Right lung (tissue), 5 donors: ENCODE measurements around the gene SHROOM3. TPM values are rescaled to one million over a fixed set of nuclear protein-coding genes. Genes with fewer than 3 reads are reported as not detected.
"Not testable (repeated sequence)": the region's sequence is repeated elsewhere in the genome, so short reads cannot be mapped to it uniquely, and the experiment has no call there.

ENCODE experiments used
- DNase-seq, 2 donors: peaks; one replicate each; pipeline ENCODE4 v3.0.0-alpha.2; 2013
- polyA plus RNA-seq, 5 donors: library from polyadenylated mRNA; unstranded; fragments of 120-200 nt; gene quantifications; one replicate each; pipeline versions ENCODE4 v1.2.1 to v1.2.3, GENCODE V29; 2013; ENCODE audit warnings: inconsistent platforms in 1 of 5, low replicate concordance in 1 of 5; ENCODE audit not compliant: insufficient read length in 5 of 5, insufficient read depth in 1 of 5

SHROOM3 gene
- polyA plus RNA-seq, 5 donors = 11.7 to 21.6 (median 14.5) TPM

- no peak for DNase-seq
These were observed 7.8 kb downstream of the SHROOM3 start for GRCh38 chr4:76442807-76443206.

GRCh38 chr4:76443376-76443775 is 8.3 kb downstream of the SHROOM3 start:
- no peak for DNase-seq

- no peak for DNase-seq
These were observed 10.9 kb downstream of the SHROOM3 start for GRCh38 chr4:76445911-76446310.

GRCh38 chr4:76447393-76447851 is 12.4 kb downstream of the SHROOM3 start:
- DNase-seq = no peak

- DNase-seq = no peak
These were observed 13.2 kb downstream of the SHROOM3 start for GRCh38 chr4:76448211-76448610.

GRCh38 chr4:76449362-76449767 is 14.3 kb downstream of the SHROOM3 start:
- no peak for DNase-seq

GRCh38 chr4:76449833-76450232 is 14.8 kb downstream of the SHROOM3 start:
- DNase-seq = no peak

- DNase-seq = no peak
These were observed 18.2 kb downstream of the SHROOM3 start for GRCh38 chr4:76453232-76453631.

- not testable (repeated sequence) for DNase-seq
These were observed 19.0 kb downstream of the SHROOM3 start for GRCh38 chr4:76454073-76454472.

GRCh38 chr4:76457885-76458284 is 22.9 kb downstream of the SHROOM3 start:
- no peak for DNase-seq

- DNase-seq = no peak
These were observed 23.3 kb downstream of the SHROOM3 start for GRCh38 chr4:76458297-76458696.

- DNase-seq = no peak
These were observed 23.8 kb downstream of the SHROOM3 start for GRCh38 chr4:76458825-76459224.

GRCh38 chr4:76459291-76459723 is 24.3 kb downstream of the SHROOM3 start:
- DNase-seq = no peak

GRCh38 chr4:76463568-76463967 is 28.5 kb downstream of the SHROOM3 start:
- no peak for DNase-seq

- DNase-seq = no peak
These were observed 35.0 kb downstream of the SHROOM3 start for GRCh38 chr4:76470064-76470463.

- no peak for DNase-seq
These were observed 35.5 kb downstream of the SHROOM3 start for GRCh38 chr4:76470532-76470931.

GRCh38 chr4:76476571-76476970 is 41.5 kb downstream of the SHROOM3 start:
- no peak for DNase-seq

- no peak for DNase-seq
These were observed 49.6 kb downstream of the SHROOM3 start for GRCh38 chr4:76484654-76485053.

- DNase-seq = no peak
These were observed 50.4 kb downstream of the SHROOM3 start for GRCh38 chr4:76485450-76485849.

- no peak for DNase-seq
These were observed 51.7 kb downstream of the SHROOM3 start for GRCh38 chr4:76486588-76487276.

- no peak for DNase-seq
These were observed 52.6 kb downstream of the SHROOM3 start for GRCh38 chr4:76487621-76488020.

GRCh38 chr4:76488455-76488854 is 53.4 kb downstream of the SHROOM3 start:
- no peak for DNase-seq

GRCh38 chr4:76488888-76489685 is 54.1 kb downstream of the SHROOM3 start:
- no peak for DNase-seq
